NCI-H1930 (cell line): ENCODE data around the gene MCTS1.
"Not testable (repeated sequence)": the region's sequence is repeated elsewhere in the genome, so short reads cannot be mapped to it uniquely, and the experiment has no call there.

Experiments used
- DNase-seq, 2 experiments: peaks; one replicate each; lab custom pipeline; 2025; lab: John Stamatoyannopoulos, UW

The MCTS1 gene

DNA sequence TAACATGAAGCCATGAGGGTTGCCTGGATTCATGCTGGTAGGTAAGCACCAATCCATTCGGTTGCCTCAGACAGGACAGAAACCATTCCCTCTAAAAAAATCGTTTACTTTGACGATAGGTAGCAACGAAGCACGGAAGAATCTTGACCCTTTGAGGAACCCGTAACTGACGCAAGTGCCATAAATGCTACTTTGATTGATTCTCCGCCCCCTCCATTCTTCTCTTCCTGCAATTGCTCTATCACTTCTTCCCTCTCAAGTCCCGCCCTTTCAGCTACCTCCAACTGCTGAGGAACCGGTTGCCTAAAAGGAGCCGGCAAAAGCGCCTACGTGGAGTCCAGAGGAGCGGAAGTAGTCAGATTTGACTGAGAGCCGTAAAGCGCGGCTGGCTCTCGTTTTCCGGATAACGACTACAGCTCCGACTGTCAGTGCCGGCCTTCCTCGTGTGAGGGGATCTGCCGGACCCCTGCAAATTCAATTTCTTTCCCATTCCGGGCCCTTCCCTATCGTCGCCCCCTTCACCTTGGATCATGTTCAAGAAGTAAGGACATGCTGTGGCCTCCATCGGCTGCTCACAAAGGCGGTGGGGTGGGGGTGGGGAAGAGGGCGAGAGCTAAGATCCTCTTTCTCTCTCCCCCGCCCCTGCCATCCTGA lies at the start of gene MCTS1:
TSS of gene MCTS1 (plus strand) at position 395 of the 654 bp plus-strand sequence. CDS start at position 531, 136 bp downstream.
- peak; percentile 90 to 92 for DNase-seq

- no peak for DNase-seq
These were observed 47.6 kb upstream of the MCTS1 start for GRCh38 chrX:120556251-120556650.

DNA sequence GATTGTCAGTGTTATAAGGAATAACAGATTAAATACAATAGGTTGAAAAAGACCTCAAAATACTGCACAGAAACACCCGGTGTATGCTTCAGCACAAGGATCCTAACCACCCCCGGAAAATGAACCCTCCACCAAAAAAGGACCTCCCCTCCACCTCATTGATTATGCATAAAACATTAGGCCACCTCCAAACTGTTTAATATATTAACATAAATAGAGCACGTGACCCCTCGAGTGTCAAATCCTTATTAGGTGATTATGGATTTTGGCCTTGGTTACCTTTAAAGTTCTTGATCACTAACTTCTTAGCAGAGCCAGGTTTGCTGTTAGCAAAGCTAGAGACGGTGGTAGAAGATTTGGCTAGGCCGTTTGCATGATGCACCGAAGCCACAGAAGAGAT lies 44.1 kb upstream of the MCTS1 start:
- DNase-seq = no peak

GRCh38 chrX:120560405-120560841 lies 43.5 kb upstream of the MCTS1 start:
- DNase-seq = peak in 1 of 2 experiments; percentile 40

GRCh38 chrX:120560842-120561633 lies 42.9 kb upstream of the MCTS1 start, which contains the start of gene CUL4B:
TSS of gene CUL4B (minus strand) at chrX:120560962. CDS start at chrX:120560638, 324 bp downstream.
- peak; percentile 90 for DNase-seq

GRCh38 chrX:120561634-120562568 lies 42.0 kb upstream of the MCTS1 start:
- no peak for DNase-seq

DNA sequence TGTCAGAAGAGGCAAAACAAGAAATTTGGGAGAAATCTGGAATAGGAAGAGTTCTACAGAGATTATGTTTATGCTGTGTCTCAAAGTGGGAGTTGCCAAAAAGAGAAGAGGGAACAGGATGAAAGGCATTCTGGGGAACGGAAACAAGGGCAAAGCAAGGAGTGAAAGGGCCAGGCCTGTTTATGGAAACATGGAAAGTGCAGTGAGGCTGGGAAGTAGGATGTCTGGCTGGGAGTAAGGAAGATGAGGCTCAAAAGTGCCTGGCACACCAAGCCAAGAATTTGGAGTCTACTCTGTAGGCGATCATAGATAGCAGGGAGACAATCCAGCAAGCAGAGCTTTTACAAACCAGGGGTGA lies 41.4 kb upstream of the MCTS1 start:
- DNase-seq = no peak

DNA sequence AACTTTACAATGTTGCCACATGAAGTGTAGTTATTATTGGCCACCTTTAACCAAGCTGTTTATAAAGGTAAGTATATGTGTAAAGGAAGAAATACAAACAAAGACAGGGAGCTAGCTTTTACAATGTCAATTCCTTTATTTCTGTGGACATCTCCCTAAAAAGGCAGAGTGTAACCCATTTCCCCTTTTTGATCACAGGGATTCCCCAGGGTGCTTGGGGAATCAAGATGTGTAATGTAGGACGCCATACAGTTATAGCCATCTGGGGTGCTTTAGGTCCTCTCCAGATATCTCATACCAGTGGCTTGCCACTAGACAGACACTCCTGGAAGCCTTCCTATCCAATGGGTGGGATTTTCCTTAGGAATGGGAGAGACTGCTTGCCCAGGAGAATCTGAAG lies 39.0 kb upstream of the MCTS1 start:
- DNase-seq = no peak

DNA sequence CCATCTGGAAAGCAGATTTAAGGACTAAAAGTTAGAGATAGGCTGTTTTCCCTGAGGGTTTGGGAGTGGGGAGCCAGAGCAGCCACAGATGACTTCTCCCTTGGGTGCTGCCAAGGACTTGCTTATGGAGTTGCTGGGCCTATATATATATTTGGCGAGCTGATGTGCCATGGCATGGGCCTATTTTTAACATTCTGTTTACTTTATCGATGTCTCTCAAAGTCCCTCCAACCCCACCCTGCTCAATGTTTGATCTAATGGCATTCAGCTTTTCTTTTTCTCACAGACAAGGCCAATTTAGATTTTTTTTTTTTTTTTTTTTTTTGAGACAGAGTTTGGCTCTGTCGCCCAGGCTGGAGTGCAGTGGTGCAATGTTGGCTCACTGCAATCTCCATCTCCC lies 37.1 kb upstream of the MCTS1 start:
- no peak for DNase-seq

DNA sequence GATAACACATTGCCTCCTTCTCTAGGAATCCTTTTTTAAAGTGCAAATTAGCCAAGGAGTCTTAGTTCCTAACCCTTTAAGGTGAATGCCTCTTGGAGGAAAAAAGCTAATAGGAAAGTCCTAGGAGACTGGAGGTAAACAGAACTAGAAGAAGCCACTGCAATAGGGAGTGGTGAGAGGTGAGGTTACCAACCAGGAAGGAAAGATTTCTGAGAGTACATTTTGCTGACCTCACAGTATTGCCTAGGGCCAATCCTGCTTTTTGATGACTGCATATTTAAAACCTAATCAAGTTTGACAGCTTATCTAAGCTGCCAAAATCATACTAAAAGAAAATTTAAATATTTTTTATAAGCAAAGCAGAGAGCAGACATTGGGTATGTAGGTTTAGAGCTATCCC lies 35.9 kb upstream of the MCTS1 start:
- no peak for DNase-seq

DNA sequence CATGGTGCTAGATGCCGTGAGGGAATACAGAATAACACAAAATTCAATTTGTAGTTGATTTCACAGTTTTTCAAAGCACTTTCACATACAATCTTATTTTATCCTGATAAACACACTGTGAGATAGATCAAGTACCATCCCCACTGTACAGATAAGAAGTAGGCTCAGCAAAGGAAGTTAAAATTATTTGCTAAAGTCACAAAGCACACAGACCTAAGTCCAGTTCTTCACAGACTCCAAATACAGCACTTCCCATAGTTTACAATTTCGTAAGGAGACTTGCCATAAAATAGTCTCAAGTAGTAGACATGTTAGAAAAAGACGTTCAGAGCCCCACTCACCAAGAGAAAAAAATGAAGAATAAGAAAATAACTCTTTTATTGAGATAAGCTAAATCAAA lies 35.3 kb upstream of the MCTS1 start:
- DNase-seq = no peak

DNA sequence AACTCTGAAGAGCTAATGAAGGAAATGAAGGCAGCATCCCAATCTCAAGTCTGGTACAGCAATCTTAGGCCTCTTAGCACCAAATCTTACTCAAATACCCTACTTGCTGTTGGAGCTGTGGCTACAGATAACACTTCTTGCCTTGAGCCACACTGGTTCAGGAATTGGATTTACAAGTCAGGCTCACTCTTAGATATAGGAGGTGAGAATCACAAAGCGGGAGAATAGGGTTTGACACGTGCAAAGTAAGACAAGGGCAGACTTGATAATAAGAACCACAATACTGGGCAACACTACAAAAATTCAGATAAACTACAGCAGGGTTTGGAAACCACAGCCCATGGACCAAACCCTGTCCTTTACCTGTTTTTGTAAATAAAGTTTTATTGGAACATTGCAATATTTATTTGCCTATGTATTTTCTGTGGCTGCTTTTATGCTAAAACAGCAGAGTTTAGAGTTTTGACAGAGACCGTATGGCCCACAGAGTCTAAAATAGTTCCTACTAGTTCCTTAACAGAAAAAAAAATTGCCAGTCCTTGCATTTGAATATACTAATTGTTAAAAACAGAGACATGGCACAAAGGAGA lies 33.8 kb upstream of the MCTS1 start:
- no peak for DNase-seq

DNA sequence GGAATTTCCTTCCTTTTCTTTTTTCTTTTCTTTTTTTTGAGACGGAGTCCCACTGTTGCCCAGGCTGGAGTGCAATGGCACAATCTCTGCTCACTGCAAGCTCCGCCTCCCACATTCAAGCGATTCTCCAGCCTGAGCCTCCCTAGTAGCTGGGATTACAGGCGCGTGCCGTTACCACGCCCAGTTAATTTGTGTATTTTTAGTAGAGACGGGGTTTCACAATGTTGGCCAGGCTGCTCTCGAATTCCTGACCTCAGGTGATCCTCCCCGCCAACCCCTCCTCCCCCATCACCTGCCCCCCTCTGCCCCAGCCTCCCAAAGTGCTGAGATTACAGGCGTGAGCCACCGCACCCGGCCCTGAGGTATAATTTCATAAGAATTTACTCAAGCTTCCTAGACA lies 30.1 kb upstream of the MCTS1 start:
- DNase-seq = not testable (repeated sequence)

- DNase-seq = peak; percentile 42 to 53
These were observed 28.4 kb upstream of the MCTS1 start for GRCh38 chrX:120575379-120576114.

DNA sequence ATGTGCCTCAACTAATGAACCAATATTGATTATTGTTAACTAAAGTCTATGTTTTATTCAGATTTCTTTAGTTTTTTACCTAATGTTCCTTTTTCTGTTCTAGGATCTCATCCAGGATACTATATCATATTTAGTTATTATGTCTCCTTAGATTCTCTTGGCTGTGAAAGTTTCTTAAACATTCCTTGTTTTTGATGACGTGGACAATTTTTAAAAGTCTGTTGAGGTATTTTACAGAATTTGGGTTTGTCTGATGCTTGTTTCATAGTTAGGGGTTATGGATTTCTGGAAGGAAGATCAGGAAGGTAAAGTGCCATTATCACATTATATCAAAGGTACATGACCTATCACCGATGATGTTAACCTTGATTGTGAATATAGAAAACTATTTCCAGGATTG lies 18.2 kb upstream of the MCTS1 start:
- no peak for DNase-seq

GRCh38 chrX:120604361-120604782 lies 471 bp downstream of the MCTS1 start:
- no peak for DNase-seq

GRCh38 chrX:120612086-120612485 lies 8.2 kb downstream of the MCTS1 start:
- DNase-seq = no peak

- no peak for DNase-seq
These were observed 10.9 kb downstream of the MCTS1 start for GRCh38 chrX:120614816-120615215.

GRCh38 chrX:120617996-120618630 lies 14.2 kb downstream of the MCTS1 start:
- no peak for DNase-seq

GRCh38 chrX:120625371-120625770 lies 21.5 kb downstream of the MCTS1 start:
- DNase-seq = no peak
